ENCODE results near the gene PBX3. TPM values are rescaled to one million over a fixed set of nuclear protein-coding genes. Genes with fewer than 3 reads are reported as not detected.

PBX3 gene
- total RNA-seq, 1 experiment from 2014 or later: 1.5 TPM

DNA sequence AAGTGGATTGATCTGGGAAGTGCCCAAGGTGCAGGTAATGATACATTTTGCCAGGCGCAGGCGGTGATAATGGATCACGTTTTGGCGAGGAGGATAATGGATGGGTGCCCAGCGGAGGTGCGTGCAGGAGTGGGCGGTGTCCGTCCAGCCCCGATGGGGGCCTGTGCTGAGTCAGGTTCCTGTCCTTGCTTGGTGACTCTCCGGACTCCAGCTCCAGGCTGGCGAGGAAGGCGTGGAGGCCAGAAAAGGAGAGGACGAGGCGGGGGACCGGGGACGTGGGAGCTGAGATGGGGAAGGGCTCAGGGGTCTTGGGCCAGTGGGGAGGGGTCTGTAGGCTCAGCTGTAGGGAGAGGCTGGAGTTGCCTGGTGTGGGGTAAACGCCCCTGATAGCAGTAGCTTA is 268.3 kb downstream of the PBX3 start:
- Histone ChIP-seq H3K4me3 (ENCODE audit: low read depth, low read length, poor library complexity, severe bottlenecking) (no peak overlapping the region), H3K4me1 (ENCODE audit: insufficient read depth, low read length, poor library complexity, severe bottlenecking) (no peaks in the 10 kb centered on the region), H3K36me3 (ENCODE audit: insufficient read depth, low read length, poor library complexity, severe bottlenecking) (no peaks in the 10 kb centered on the region), H3K9me3 (ENCODE audit: low read depth, low read length, poor library complexity, severe bottlenecking) (no peaks in the 10 kb centered on the region), H3K27ac (ENCODE audit: low read depth, low read length, poor library complexity, severe bottlenecking) (no peak overlapping the region), H3K27me3 (replicated peaks; ENCODE audit: insufficient read depth, low read depth, low read length, poor library complexity) (peaks cover 7% of the 10 kb centered on the region)
- no TSS peak for BruUV-seq (replicated peaks)
- TF ChIP-seq, protein P1, sequence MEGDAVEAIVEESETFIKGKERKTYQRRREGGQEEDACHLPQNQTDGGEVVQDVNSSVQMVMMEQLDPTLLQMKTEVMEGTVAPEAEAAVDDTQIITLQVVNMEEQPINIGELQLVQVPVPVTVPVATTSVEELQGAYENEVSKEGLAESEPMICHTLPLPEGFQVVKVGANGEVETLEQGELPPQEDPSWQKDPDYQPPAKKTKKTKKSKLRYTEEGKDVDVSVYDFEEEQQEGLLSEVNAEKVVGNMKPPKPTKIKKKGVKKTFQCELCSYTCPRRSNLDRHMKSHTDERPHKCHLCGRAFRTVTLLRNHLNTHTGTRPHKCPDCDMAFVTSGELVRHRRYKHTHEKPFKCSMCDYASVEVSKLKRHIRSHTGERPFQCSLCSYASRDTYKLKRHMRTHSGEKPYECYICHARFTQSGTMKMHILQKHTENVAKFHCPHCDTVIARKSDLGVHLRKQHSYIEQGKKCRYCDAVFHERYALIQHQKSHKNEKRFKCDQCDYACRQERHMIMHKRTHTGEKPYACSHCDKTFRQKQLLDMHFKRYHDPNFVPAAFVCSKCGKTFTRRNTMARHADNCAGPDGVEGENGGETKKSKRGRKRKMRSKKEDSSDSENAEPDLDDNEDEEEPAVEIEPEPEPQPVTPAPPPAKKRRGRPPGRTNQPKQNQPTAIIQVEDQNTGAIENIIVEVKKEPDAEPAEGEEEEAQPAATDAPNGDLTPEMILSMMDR (conservative IDR thresholded peaks at IDR 0.05; ENCODE audit: low read depth, low read length): no peak
- TF ChIP-seq EZH2 (IDR thresholded peaks at IDR 0.05; ENCODE audit: borderline replicate concordance, low read depth, low read length, poor library complexity, severe bottlenecking): no peak
- no peak for DNase-seq (ENCODE audit: low spot score)
- intact Hi-C loops (cut with micrococcal nuclease; ENCODE audit: unreplicated experiment): no loop called here
- POLR2A ChIA-PET (ENCODE audit: low non-redundant PET): no interaction called here
- CTCF ChIA-PET: no interaction called here

DNA sequence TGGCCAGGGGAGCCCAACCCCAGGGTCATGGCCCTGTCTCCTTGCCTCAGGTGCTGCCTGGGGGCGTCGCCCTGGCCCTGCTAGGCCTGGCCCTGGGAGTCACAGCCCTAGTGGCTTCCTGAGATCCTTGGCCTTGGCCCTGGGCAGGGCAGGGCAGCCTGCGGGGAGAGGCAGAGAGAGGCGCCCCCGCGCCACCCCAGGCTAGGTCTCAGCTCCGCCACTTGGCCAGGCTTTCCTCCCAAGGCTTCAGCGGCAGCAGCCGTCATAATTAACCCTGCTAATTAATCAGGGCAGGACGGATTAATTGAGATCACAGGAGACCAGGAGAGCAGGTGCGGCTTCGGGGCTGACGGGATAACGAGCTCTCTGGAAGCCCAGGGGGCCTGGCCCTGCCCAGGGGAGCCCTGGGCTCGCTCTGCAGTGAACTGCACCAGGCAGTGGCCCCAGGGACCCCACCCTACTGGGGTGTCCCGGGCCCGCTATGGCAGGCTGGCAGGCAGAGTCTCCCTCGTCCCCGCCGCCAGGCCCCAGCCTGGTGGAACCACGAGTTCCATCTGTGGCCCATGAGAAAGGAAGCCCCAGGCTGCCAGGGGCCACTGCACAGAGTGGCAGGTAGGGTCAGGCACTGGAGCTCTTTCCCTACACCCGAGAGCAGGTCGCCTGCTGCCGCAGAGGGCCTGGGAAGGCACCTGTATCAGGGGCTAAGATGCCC is 269.6 kb downstream of the PBX3 start:
- POLR2A ChIA-PET (ENCODE audit: low non-redundant PET): no interaction called here
- H3K36me3 ChIP-seq (ENCODE audit: insufficient read depth, low read length, poor library complexity, severe bottlenecking): no peaks in the 10 kb centered on the region

More for the DNA sequence above, 269.6 kb downstream of the PBX3 start:
- peaks cover 10% of the 10 kb centered on the region for H3K27me3 ChIP-seq (replicated peaks; ENCODE audit: insufficient read depth, low read depth, low read length, poor library complexity)
- H3K27ac ChIP-seq (ENCODE audit: low read depth, low read length, poor library complexity, severe bottlenecking): no peak overlapping the region
- no peaks in the 10 kb centered on the region for H3K9me3 ChIP-seq (ENCODE audit: low read depth, low read length, poor library complexity, severe bottlenecking)
- BruUV-seq (replicated peaks): no TSS peak
- no peak for DNase-seq (ENCODE audit: low spot score)
- H3K4me3 ChIP-seq (ENCODE audit: low read depth, low read length, poor library complexity, severe bottlenecking): no peak overlapping the region
- intact Hi-C loops (cut with micrococcal nuclease; ENCODE audit: unreplicated experiment): no loop called here
- TF ChIP-seq, protein P1 (conservative IDR thresholded peaks at IDR 0.05; ENCODE audit: low read depth, low read length): no peak
- CTCF ChIA-PET: no interaction called here
- no peaks in the 10 kb centered on the region for H3K4me1 ChIP-seq (ENCODE audit: insufficient read depth, low read length, poor library complexity, severe bottlenecking)

Other genes starting within 250 kb of the PBX3 start
- 98.7 and 103 TPM in 2 replicates for gene MAPKAP1, start 40.2 kb upstream of the PBX3 start, total RNA-seq (2021)